ENCODE measurements around the gene RFK.

DNA sequence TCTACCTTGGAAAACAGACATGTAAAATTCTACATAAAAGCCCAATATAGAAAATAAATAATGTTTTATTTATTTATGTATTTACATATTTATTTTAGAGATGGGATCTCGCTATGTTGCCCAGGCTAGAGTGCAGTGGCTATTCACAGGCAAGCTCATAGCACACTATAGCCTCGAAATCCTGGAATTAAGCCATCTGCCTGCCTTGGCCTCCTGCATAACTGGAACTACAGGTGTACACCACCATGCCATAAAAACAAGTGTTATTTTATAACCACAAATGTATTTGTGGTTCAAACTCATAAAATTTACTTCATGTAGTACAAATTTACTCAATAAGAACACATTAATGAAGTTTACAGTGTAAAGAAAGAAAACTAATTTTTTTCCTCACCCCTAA lies 7.0 kb upstream of the RFK start:
- TF ChIP-seq, protein P1, sequence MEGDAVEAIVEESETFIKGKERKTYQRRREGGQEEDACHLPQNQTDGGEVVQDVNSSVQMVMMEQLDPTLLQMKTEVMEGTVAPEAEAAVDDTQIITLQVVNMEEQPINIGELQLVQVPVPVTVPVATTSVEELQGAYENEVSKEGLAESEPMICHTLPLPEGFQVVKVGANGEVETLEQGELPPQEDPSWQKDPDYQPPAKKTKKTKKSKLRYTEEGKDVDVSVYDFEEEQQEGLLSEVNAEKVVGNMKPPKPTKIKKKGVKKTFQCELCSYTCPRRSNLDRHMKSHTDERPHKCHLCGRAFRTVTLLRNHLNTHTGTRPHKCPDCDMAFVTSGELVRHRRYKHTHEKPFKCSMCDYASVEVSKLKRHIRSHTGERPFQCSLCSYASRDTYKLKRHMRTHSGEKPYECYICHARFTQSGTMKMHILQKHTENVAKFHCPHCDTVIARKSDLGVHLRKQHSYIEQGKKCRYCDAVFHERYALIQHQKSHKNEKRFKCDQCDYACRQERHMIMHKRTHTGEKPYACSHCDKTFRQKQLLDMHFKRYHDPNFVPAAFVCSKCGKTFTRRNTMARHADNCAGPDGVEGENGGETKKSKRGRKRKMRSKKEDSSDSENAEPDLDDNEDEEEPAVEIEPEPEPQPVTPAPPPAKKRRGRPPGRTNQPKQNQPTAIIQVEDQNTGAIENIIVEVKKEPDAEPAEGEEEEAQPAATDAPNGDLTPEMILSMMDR (IDR thresholded peaks at IDR 0.05 in 2 of 3, conservative IDR thresholded peaks at IDR 0.05 in 1 of 3; ENCODE audit: borderline replicate concordance in 1 of 3, insufficient read depth in 1 of 3, low read depth in 2 of 3, low read length in 2 of 3), result no peak
- TF ChIP-seq POLR2A (IDR thresholded peaks at IDR 0.05; ENCODE audit: borderline replicate concordance, extremely low read depth, insufficient read depth, insufficient read length) (no peak), FOSL1 (IDR thresholded peaks at IDR 0.05; ENCODE audit: low read depth) (no peak), EZH2 (IDR thresholded peaks at IDR 0.05) (no peak), RAD21 (IDR thresholded peaks at IDR 0.05; ENCODE audit: low read depth) (no peak), ZFX (IDR thresholded peaks at IDR 0.05) (no peak)
- TF ChIP-seq, protein P2, sequence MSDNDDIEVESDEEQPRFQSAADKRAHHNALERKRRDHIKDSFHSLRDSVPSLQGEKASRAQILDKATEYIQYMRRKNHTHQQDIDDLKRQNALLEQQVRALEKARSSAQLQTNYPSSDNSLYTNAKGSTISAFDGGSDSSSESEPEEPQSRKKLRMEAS (IDR thresholded peaks at IDR 0.05), result no peak

Data from HCT116 (cell line).